Femur (tissue), 1 donor: Measurements from ENCODE around the gene ARFGAP3.
A peak's percentile ranks its signal among the peaks of the same experiment; 100 is the strongest.
"Not testable (repeated sequence)": the region's sequence is repeated elsewhere in the genome, so short reads cannot be mapped to it uniquely, and the experiment has no call there.

Source experiments
- DNase-seq: peaks from one replicate; pipeline ENCODE4 v3.0.0-alpha.2; 2017

ARFGAP3 gene

DNA sequence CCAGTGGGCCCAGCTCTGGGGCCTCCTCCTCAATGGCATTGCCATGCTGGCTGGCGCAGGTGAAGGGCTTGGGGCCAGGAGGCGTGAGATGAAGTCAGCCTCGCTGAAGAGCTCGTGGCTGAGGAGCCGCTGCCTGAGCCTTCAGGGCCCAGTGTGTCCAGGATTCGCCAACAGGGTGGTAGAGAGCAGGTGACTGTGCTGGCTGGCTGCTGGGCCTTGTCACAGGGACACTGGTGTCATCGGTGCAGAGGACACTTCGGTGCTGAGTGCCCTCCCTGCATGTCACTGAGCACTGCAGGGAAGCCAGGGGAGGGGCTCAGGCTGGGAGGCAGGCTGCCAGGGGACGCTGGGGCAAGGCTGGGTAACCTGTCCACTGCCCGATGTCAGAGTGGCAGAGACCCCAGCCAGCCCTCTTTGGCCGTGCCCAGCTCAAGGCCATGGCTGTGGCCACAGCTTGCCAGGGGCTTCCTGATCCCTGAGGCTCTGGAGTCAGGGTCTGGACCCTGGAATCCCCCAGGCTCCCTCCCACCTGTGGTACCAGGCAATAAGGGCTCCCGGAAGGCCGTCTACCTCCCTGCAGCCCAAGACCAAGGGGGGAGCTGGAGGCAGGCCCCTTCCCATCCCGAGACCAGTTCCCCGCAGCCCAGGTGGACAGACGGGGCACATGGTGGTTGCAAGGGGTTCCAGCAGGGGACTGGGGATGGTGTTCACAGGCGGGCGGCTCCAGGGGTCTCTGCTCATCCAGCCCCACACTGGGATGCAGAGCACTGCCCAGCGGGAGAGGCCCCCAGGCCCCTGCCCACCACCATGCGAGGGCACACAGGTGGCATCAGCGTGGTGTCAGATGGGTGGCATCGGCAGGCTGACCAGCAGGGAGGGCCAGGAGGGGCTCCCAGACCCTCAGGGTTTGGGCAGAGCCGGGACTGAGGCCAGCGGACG, 63.9 kb downstream of the ARFGAP3 start:
- DNase-seq = no peak

DNA sequence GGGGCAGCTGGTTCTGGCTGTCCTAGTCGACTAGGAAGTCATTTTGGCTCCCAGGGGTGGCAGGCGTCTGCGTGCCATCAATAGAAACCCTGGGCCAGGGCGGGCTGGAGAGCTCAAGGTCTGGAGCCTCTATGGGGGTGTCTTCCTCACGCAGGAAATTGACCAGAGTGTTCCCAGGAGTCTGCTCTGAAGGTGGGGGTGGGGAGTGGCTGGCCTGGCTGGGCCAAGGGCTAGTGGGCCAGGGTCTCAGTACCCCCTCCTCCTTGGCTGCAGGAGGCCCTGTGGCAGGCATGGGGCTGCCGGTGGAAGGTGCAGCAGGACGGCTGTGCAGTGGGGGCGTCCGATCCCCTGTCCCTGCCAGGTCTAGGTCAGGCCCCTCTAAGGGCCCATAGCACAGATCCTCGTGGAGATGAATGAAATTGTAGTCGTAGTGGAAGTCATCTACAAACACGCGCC, 64.6 kb downstream of the ARFGAP3 start:
- no peak for DNase-seq

DNA sequence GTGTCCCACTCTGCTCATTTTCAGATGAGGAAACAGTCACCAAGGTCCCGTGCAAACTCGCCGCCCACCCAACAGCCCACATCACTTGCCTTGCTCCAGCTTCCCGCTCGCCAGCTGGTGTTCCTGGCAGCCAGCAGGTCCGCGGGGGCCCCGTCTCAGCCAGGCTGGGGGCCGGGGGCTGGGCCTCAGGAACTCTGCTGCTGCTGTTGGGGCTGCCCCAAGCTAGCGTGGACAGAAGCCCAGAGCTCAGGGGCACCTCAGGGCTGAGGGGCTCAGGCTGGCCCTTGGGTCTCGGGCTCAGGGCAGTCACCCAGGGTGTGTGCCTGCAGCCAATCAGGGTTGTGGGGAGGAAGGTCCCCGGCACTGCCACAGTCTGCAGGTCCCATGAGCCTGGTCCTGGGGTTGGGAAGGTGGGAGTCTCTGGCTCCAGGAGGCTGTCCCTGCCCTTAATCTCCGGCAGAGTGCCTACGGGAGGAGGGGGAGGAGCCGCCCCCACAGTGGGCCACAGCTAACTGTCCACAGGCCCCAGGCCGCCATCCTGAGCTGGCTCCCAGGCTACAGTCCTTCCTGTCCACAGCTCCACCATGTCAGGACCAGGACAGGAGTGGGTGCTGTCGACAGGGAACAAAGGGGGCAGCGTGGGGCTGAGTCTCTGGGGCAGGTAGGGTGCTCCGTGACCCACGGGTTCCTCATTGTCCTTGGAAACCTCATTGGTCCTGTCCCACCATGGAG, 65.2 kb downstream of the ARFGAP3 start:
- DNase-seq = peak; percentile 57

DNA sequence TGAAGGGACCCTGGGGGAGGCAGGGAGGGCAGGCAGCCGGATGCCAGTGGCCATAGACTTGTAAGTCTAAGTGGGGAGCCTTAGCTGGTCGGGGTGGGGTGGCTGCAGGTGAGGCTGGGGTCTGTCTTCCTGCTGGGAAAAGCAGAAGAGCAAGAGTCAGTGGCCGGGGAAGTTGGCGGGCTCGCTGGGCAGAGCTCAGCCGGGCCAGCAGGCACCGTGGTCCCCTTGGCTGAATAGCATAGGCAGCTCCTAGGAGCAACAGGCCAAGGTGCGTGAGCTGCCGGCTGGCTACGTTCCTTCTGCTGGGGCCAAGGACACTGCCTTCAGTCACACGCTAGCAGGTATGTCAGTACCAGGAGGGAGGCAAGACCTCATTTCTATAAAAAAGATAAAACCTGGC, 68.6 kb downstream of the ARFGAP3 start:
- DNase-seq = no peak

DNA sequence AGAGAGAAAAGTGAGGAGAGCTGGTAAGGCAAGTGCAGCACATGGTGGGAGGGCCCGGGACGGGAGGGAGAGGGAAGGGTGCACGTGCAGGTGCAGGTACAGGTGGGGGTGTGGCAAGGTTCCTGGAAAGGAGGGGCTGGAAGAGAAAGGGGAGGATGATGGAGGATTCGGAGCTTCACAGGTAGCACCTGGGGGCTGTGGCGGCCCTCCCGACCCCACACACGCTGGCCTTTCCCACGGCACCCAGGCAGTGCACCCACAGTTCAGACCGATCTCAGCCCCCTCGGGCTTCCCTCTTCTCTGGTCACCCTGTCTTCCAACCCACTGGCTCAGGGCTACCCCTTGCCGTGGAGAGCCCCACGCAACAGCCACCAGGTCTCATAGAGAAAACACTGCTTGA, 69.1 kb downstream of the ARFGAP3 start:
- DNase-seq = no peak

GRCh38 chr22:42787357-42787736, 69.7 kb downstream of the ARFGAP3 start:
- DNase-seq = no peak

DNA sequence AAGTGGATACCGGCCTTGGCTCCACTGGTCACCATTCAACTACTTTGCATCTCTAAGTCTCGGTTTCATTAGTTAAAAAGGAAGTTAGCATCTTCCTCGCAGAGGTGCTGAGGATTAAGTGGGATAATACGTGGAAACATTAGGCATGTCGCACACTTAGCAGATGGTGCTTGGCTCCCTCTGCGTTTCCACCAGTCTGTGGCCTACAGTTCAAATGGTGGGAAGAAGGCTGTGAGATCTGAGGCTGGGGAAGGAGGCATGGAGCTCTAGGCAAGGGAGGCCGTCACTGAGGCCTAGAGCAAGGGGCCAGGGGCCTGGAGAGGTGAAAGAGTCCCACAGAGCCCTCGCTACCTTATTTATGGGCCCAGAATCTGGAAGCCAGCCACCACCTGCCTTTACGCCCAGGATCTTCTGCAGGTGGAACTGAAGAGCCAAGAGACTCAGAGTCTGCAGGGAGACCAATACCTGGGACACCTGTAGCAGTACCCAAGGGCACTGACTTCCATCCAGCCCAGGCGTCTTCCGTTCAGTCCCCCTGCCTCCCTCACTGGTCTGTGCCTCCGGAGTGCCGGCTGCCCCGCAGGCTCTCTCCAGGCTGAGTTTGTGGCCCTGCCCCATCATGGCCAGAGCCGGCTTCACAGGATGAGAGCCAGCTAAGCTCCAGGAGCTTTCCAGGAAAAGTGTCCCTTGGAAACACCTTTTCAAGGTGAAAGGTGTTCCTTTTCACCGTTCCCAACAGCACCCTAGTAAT, 70.3 kb downstream of the ARFGAP3 start:
- DNase-seq = no peak

DNA sequence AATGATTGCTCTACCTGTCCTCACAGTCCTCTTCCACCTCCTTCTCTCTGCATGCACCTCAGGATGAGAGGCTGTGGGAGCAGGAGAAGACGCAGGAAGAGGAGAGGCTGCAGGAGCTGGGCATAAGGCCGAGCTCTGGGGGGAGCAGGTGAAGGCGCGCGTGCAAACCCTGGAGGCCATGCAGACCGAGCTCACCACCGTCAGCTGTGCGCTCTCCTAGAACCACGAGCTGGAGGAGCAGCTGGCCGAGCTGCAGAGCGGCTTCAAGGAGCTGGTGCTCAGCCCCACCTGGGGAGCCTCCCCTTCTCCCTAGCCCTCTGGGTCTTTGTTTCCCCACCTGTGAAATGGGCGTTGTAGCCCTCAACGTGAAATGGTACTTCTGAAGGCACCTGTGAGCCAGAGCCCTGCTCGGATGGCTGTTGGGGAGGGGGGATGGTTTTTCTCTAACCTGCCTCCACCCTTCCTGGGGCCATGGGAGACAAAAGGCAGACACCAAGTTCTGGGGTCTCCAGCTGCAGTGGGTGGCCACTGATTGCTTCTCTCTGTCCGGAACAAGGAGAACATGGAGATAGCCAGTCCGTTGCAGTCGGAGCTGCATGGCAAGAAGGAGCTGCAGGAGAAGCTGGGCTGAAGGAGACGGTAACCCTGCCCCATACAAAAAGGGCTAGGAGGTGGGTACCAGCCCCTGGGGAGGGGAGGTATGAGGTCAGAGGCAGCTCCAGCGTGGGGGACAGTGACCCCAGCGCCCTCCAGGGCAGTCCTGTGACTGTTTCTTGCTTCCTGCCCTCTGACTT, 71.2 kb downstream of the ARFGAP3 start:
- DNase-seq = no peak

DNA sequence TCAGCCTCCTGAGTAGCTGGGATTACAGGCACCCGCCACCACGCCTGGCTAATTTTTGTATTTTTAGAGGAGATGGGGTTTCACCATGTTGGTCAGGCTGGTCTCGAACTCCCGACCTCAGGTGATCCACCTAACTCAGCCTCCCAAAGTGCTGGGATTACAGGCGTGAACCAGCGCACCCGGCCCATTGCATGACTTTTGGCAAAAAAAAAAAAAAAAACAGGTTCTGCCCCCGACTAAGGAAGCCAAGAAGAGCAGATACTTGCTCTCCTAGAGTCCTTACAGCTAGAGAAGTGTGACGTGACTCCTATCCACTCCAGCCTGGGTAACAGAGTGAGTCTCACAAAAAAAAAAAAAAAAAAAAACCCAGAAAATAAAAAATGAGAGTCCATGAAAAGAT, 74.8 kb downstream of the ARFGAP3 start:
- not testable (repeated sequence) for DNase-seq

DNA sequence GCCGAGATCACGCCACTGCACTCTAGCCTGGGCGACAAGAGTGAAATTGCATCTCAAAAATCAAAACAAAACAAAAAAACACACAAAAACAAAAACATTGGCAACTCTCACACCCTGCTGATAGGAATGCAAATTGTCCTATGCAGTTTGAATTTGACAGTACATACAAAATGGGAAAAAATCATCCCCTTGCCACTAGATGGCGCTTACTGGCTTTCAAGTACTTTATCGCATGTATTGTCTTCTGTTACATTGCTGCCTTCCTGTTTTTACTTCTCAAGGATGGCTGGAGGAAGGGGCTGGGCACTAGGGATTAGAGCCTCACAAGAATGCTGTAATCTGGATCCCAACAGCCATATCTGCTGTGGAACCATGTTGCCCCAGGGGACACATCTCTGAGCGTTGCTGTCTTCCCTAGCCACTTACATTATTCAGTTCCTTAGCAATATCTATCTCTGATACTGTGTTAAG, 77.0 kb downstream of the ARFGAP3 start:
- DNase-seq = peak; percentile 67

DNA sequence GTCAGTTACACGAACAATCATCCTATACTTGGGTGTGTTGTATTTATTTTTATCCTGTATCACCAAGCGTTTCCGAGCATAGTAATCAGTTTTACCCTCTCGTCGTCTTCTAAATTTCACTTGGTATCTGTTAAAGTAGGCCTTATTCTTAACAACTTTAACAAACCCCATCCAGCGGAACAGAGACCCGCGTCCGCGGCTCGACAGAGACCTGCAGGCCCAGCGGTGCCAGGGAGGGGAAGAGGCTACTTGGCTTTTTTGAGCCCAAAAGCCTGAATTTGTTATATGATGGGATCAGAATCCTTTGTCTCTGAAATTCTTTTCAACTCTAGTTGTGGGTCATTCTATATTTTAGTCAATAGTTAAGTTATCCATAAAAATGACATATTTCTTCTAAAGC, 79.9 kb downstream of the ARFGAP3 start:
- DNase-seq = no peak

- no peak for DNase-seq
These were observed 83.9 kb downstream of the ARFGAP3 start for GRCh38 chr22:42773167-42773566.

GRCh38 chr22:42772647-42773046, 84.4 kb downstream of the ARFGAP3 start:
- no peak for DNase-seq

DNA sequence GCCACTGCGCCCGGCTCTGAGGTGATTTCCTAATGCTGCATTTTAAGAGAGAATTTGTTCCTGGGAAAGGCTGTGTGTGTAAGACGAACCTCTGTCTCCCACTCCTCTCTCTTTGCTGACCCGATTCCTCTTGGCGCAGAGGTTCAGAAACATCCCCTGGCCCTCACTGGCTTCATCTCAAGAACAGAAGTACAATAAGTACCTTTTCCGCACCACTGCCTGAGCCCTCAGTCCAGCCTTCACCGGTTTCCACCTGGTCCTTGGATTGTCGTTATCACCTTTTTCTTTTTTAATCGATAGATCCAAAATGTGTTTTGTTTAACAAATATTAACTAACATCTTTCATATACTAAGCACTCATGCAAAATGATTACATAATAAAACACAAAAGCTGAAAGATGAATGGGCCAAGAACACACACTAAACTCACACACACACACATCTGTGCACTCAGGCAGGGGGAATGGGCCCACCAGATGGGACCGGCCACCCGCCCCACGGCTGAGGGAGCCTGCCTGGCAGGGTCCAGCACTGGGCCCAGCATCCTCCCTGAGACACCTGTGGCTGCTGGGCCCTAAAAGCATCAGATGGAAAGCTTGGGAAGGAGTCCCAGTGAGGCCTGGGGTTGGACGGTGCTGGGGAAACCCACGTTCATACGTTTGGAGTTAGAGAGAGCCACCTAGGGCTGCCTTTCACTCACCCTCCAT, 86.0 kb downstream of the ARFGAP3 start:
- DNase-seq = no peak

DNA sequence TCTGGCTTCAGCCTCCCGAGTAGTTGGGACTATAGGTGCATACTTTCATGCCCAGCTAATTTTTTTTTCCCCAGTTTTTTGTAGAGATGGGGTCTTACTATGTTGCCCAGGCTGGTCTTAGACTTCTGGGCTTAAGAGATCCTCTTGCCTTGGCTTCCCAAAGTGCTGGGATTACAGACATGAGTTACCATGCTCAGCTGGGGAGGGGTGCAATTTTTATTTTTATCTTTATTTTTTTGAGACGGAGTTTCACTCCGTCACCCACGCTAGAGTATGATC, 86.7 kb downstream of the ARFGAP3 start:
- no peak for DNase-seq

DNA sequence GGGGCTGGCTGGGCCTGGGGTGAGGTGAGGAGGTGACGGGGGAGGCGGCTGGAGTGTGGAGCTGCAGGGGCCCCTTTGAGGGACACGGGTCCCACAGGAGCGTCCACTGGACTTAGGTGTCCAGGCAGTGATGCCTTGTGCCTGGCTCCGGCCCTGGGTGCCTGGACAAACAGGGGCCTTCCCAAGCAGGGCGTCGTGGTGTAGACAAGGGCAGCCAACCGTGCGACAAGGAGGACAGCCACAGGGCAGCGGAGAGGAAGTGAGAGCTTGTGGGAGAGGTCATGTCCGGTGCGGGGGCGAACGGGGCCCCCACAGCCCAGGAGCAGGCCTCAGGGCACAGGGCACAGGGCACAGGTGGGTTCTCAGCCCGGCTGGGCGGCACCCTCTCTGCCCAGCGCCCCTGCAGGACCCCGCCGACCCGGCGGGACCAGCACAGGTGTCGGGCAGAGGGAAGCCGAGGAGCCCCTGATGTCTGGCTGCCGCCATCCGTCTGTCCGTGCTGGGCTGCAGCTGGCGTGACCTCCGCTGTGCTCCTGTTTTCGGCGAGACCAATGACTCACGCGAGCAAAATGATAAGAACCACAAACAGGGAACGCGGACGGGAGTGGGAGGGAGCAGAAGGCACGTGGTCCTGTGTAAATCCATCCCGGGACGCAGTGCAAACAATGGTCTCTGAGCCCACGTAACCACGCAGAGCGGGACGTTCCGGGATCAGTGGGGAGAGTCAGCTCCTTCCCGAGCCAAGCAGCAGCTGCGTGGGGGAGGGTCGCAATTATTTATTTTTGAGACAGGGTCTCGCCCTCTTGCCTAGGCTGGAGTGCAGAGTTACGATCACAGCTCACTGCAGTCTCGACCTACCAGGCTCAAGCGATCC, 87.3 kb downstream of the ARFGAP3 start:
- no peak for DNase-seq

DNA sequence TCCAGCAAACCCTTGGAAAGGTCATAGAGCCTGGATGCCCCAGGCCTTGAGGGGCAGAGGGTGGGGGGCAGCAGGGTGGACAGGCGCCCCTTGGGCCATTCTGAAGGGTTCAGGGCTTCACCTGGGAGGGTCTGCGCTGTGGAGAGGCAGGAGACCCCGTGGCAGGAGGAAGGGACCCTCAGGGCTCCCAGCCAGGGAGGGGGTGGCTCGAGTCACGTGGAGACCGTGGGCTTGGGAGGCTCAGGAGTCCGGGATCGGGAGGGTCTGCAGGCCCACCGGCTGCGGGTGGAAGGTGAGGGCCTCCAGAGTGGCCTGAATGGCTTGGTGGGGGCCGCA, 87.9 kb downstream of the ARFGAP3 start:
- no peak for DNase-seq

DNA sequence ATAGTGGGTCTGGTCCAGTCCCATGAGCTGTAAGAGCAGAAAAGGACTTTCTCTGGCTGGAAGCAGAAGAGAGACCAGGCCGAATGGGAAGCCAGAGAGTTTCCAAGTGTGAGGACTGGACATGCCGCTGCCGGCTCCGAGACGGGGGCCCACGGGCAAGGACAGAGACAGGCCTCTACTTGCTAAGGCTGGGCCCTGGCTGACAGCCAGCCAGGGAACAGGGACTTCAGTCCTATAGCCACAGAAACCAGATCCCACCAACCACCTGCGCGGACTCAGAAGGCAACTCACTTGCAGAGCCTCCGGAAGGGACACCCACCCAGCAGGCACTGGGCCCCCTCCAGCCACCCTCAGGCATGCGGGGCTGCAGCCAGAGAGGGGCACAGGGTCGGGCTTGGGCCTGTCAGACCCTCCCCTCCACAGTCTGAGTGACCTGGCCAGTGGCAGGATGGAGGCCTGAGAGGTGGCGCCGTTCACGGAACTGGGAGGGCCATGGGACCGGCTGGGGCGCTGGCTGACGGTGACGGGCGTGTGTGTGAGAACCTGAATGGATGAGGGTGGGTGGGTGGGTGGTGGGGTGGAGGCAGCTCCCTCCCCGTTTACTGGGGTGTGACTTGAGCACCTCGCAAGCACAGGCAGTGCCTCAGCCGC, 88.6 kb downstream of the ARFGAP3 start:
- no peak for DNase-seq

GRCh38 chr22:42766860-42767259, 90.2 kb downstream of the ARFGAP3 start:
- no peak for DNase-seq

- DNase-seq = no peak
These were observed 92.1 kb downstream of the ARFGAP3 start for GRCh38 chr22:42764895-42765363.
